NCI-H460 (cell line): Measurements from ENCODE around the gene WDR20. TPM values are rescaled to one million over a fixed set of nuclear protein-coding genes. Genes with fewer than 3 reads are reported as not detected.
"Not testable (repeated sequence)": the region's sequence is repeated elsewhere in the genome, so short reads cannot be mapped to it uniquely, and the experiment has no call there.

Experiments used
- DNase-seq: peaks from one replicate; pipeline ENCODE4 v3.0.0-alpha.2; 2016; ENCODE audit warnings: low read depth; ENCODE audit errors: extremely low read depth
- total RNA-seq: library from RNA; depleted of rRNA; stranded (reverse); fragments of >200 nt; shearing (Covaris generic); gene quantifications from 2 replicates; pipeline ENCODE4 v1.2.3, GENCODE V29; 2014

Gene WDR20
- total RNA-seq, 1 experiment from 2014 or later = 22.5 TPM

DNA sequence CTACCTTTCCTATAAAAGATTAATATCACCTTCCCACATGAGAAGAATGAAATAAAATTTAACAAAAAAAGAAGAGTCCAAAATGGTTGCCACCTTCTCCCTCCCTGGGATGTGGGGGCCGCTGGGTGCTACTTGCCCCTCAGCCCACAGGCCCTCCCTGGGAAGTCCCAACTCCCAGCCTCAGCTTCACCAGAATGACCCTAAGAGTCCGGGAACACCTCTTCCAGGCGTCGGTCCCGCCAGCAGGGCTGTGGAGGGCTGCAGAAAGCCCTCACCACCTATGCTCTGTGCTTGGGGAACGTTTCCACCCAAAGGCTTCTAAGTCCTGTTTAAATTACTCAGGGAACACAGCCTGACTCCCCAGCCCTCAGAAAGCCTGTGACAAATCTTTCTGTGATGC, 93.4 kb downstream of the WDR20 start:
- DNase-seq = no peak

DNA sequence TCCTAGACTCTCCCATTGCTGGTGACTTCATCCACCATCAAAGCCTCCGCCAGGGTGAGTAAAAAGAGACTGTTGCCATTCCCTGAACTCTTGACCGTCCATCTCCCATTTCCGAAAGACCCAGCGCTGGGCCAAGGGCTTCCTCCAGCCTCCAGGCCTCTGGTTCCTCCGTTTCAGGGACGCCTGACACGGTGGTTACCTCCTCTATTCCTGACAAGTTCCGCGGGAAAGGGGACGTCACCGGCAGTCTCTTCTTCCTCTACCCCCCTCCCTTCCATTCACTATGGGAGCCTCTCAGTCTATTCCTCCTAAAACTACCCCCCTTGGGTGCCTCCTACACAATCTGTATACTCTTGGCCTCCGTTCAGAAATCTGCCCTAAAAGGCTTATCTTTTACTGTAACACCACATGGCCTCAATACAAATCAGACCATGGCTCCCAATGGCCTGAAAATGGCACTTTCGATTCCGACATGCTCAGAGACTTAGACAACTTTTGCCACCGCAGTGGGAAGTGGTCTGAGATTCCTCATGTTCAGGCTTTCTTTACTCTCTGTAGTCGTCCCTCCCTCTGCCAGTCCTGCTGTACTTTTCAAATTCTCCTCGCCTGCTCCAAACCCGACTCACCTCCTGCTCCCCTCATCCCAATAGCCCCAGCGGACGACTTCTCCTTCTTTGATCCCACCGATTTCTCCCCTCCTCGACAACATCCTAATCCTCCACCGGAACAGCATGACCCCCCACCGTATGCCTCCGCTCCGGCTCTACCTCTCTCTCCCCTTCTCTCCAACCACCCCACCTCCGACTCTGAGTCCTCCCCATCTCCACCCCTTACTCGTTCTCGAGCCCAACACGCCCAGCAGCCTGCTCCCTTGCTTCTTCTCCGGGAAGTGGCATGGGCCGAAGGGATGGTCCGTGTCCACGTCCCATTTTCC, 94.9 kb downstream of the WDR20 start:
- no peak for DNase-seq

DNA sequence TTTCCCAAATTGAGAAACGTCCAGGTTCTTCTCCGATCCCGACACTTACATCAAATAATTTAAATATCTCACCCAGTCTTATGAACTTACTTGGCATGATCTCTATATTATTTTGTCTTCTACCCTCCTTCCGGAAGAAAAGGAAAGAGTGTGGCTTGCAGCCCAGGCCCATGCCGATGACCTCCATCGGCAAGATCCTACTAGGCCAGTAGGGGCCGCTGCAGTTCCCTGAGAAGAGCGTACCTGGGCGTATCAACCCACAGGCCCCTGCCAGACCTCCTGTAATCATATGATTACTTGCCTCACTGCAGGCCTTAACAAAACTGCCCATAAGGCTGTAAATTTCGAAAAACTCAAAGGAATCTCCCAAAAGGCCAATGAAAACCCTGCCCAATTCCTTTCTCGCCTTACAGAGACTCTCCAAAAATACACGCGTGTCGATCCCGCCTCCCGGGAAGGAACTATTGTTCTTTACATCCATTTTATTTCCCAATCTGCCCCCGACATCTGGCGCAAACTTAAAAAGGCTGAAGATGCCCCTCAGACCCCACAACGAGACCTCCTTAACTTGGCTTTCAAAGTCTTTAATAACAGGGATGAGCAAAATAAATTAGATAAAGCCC, 95.7 kb downstream of the WDR20 start:
- peak; percentile 86 for DNase-seq

DNA sequence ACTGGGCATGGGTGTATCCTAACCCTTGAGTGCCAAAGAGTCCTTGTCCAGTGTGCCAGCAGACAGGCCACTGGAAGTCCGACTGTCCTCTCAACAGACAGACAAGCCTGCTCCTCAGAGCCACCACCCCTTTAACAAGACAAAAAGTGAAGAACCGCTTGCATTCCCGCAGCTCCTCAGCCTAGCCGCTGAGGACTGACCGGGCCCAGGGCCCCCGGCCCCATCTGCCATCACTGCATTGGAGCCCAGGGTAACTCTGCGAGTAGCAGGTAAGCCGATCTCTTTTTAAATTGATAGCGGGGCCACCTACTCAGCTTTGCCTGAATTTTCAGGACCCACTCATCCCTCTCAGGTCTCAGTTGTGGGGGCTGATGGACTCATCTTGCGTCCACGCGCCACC, 96.3 kb downstream of the WDR20 start:
- DNase-seq = no peak

DNA sequence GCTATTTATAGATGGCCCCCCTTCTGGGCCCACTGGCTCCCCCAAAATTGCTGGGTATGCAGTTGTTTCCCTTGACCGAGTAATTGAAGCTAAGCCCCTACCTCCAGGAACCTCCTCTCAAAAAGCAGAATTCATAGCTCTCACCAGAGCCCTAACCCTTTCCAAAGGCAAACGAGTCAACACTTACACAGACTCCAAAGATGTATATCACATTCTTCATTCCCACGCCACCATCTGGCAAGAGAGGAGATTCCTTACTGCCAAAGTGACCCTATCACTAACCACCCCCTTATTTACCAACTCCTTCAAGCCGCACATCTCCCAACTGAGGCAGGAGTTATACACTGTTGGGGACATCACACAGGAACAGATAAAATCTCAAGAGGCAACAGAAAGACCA, 98.4 kb downstream of the WDR20 start:
- DNase-seq = no peak

DNA sequence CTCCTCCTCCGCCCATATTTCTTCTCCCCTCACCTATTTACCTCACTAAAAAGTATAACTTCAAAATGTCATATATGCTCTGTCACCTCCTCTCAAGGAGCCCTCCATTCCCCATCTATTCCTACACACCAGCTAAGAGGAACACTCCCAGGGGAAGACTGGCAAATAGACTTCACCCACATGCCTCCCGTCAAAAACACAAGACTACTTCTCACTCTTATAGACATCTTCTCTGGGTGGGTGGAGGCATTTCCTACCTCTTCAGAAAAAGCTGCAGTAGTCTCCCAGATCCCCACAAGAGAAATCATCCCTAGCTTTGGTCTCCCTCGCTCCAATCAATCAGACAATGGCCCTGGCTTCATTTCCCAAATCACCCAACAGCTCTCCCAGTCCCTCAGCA, 99.1 kb downstream of the WDR20 start:
- no peak for DNase-seq

DNA sequence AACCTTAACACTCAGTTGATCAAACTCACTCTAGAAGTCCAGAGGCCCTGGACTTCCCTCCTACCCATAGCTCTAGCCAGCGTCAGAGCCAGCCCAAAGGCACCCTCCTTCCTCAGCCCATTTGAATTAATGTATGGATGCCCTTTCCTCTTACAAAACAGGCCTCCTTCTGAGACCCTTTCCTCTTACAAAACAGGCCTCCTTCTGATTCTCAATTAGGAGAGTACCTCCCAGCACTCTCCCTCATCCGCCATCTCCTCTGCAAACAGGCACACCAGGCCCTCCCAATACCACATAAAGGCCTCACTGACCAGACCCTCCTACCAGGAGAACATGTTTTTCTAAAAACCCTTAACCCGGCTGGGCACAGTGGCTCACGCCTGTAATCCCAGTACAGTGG, 99.5 kb downstream of the WDR20 start:
- DNase-seq = no peak

DNA sequence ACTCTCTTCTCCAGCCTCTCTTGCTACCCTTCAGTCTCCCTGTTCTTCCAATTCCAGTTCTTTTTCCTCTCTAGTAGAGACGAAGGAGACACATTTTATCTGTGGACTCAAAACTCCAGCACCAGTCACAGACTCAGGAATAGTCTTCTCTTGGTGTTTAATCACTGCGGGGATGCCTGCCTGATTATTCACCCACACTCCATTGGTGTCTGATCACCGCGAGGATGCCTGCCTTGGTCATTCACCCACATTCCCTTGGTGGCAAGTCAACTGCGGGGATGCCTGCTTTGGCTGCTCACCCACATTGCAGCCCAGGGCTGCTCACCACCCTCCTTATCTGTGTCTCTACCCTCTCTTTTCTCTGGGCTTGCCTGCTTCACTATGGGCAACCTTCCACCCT, 100.8 kb downstream of the WDR20 start:
- DNase-seq = not testable (repeated sequence)

DNA sequence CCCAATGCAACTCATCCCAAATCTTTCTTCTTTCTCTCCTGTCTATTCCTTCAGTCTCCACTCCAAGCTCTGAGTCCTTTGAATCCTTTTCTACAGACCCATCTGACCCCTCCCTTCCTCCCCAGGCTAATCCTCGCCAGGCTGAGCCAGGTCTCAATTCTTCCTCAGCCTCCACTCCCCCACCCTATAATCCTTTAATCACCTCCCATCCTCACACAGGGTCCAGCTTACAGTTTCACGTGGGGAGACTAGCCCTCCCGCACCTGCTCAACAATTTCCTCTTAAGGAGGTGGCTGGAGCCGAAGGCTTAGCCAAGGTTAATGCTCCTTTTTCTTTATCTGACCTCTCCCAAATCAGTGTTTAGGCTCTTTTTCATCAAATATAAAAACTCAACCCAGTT, 101.5 kb downstream of the WDR20 start:
- DNase-seq = no peak

DNA sequence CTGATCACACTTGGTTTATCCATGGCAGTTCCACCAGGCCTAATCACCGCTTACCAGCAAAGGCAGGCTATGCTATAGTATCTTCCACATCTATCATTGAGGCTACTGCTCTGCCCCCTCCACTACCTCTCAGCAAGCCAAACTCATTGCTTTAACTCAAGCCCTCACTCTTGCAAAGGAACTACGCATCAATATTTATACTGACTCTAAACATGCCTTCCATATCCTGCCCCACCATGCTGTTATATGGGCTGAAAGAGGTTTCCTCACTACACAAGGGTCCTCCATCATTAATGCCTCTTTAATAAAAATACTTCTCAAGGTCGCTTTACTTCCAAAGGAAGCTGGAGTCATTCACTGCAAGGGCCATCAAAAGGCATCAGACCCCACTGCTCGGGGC, 104.1 kb downstream of the WDR20 start:
- DNase-seq = not testable (repeated sequence)

DNA sequence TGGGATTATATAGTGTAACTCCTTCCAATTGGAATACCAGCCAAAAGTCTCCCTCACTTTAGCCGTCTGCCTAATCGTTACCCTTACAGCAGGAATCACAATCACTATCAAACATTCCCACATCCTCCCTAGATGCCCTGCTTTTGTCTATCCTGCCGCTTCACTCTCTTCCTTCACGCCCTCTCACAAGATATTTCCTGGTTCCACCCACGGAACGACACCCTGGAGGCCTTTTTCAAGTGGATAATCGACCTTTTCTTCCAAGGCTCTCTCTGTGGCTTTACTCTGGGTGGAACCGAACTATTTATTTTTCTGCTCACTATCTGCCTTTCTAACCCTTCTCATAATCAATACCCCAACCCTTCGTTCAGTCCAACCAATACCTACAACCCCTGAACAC, 106.4 kb downstream of the WDR20 start:
- no peak for DNase-seq

DNA sequence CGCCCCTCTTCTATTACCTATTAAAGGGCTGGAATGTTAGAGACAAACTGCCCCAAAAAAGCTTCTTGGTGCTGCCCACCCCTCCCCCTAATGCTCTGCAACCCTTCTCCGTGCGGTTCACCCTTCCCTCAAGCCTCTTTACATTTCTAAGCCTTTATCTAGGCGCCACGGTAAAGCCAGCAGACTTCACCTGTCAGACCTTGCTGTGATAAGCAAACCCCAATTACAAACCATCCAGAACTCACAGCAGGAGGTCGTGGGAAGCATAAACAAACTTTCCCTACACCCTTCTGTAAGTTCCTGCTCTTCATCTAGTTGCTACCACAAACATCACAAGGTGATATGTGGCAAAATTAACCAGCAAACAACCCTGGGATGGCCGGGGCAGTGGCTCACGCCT, 108.4 kb downstream of the WDR20 start:
- no peak for DNase-seq

DNA sequence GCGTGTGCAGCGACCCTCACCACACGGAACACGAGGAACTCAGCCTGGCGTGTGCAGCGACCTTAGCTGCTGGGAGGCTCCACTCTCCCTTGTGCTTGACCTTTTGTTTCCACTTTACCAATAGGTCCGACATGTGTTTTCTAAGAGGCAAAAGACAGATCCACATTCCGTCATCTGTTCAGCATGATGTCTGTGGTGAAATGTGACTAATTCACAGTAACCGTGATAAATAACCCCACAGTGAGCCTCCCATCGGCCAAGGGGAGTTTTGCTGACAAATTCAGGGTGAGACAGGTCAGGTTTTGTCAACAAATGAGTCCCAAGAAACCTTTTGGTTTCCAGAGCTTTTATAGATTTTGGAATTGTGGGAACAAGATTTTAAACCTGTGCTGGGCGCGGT, 109.3 kb downstream of the WDR20 start:
- no peak for DNase-seq

DNA sequence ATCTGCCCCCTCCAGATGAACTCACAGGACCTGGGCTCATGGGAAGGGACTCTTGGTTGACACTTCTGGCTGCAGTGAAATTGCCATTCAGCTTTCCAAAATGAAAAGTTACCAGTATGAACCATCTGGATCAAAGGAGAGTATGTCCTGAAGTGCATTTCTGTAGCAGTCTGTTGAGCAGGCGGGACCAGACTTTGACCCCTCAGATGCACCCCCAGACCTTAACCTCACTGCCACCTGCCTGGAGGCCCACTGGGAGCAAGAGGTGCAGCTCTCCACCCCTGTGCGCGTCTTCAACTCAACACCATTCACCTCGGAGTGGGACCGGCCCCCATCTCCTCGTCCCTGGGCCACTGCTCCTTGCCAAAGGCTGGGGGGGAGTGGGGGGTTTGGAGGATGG, 110.3 kb downstream of the WDR20 start:
- DNase-seq = no peak

DNA sequence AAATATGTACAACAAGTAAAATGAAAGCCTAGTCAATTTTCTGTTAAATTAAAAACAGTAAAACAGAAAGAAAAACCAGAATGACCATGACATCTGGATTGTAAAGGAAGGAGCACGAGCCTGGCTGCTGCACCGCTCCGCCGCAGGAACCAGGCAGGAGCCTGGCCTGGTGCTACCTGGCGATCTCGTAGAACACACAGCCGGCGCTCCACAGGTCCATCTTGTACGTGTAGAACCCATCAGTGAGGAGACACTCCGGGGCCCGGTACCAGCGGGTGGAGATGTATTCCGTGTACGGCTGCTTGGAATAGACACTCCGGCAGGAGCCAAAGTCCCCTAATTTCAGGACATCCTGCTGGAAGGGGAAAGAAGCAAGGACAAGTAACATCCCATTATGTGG, 110.9 kb downstream of the WDR20 start:
- no peak for DNase-seq

DNA sequence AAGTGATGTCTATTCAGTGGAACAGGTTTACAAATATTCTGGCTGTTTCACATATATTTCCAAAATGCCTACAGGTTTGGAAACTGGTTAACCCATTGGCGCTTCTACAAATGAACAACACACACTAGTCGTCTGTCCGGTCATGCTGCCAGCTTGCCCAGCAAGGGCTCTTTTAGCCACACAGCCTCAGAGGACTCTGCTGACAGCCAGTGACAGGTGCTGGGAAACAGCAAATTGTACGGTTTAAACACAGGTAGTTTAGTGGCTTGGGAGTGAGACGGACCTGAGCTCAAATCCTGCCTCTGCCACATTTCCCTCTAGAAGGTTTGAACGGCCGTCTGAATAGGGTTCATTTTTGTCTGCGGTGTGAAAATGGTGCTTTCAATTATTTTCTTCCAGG, 111.5 kb downstream of the WDR20 start:
- no peak for DNase-seq

DNA sequence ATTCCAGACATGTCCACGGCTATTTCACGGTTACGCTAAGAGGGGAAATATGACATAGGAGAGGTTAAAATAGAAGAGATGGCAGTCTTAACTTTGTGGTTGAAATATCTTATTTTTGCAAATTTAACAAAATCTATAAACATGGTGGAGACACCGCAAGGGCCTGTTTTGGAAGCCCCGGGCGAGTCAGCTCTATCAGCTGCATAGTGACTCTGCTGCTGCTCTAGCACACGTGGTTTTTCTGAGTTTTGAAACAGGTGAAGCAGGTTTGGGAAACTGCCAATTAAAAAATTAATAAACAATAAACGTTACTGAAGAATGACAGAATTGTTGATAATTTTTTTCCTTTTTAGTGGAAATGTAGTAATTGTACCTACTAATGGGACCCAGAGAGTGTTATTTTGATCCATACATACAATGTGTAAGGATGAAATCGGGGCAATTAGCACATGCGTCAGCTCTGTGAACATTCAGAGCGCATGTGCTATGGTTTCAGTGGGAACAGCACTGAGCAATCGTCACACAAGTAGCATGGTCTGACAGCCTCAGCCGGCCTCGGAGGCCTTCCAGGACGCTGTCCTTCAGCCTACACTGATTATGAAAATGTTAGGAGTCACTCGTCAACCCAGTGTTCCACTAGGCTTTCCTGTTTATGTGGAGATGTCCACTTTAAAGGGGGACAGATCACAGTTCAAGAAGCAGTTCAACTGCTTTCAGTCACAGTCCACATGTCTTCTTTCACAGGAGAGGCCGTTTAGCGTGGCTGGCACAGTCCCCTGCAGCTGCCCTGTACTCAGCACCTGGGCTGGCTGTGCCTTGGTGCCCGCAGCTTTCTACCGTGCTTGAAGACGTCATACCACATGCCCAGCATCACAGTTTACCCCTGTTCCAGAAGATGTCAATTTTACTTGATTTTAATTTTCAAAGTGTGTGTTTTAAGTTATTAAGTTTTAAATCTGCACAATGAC, 113.4 kb downstream of the WDR20 start:
- no peak for DNase-seq

DNA sequence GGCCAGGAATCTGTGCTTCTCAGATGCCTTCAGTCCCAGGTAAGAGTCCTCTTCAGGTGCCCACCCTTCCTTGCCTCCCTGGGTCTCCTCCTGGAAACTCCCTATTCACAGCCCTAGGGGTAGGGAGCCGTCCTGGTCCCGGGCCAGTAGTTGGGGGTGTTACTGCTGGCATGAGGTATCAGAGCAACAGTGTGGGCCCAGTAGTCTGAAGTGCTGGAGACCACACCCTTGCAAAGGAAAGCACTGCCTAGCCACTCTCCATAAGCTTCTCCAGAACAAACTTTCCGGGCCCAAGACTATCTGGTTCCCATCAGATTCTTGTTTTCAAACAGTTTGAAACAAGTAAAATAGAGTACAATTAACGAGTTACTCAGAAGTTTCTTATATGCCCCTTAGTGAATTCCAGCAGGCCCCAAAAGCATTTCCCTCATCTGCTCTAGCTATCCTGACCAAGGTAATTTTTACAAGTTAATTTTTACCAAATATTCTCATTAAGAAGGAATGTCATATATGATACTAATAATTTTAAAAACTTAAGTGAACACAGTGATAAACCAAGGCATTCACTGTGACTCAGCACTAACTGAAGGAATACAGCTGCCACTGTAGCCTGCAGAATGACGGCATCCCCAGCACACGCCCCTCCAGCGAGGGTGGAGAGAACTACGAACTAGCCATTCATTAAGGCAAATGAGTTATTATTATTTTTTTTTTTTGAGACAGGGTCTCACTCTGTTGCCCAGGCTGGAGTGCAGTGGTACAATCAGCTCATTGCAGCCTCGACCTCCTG, 115.9 kb downstream of the WDR20 start:
- peak; percentile 71 for DNase-seq

DNA sequence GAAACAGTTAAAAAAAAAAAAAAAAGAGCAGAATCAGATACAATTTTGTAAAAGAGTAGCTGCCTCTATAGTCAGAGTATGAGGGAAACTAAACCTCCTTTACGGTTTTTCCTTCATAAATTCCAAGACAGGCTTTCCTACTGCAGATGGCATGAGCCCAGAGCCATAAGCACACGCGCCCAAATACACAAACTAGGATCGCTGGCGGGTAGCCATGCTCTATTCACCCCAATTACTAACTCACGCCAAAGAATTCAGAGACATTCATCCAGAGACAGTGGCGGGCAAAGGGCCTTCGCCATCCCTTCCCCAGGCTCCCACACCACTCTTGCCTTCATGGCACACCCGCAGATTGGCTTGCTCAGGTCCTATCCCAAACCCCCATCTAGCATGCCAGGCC, 117.0 kb downstream of the WDR20 start:
- no peak for DNase-seq

DNA sequence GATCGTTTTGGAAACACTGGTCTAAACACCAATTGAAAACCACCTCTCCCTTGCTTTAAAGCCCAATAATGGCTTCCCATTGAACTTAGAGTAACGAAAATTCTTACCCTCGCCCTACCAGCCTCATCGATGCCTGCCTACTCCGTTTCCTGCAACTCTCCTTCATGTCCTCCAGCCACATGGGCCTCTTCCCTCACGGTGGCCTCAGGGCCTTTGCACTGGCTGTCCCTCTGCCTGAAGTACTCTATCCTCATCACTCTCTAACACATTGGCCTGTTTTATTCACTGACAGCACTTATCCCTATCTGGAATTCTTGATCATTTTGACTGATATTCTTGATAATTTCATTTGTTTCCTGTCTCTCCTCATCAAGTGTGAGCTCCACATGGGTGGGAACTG, 118.4 kb downstream of the WDR20 start:
- DNase-seq = no peak
